ENCODE data around the gene JMJD6. TPM values are rescaled to one million over a fixed set of nuclear protein-coding genes. Genes with fewer than 3 reads are reported as not detected.
A peak's percentile ranks its signal among the peaks of the same experiment; 100 is the strongest.
"Not testable (repeated sequence)": the region's sequence is repeated elsewhere in the genome, so short reads cannot be mapped to it uniquely, and the experiment has no call there.

JMJD6 gene
- total and polyA plus RNA-seq, 11 donors = 30.1 to 75.6 (median 39.1) TPM

GRCh38 chr17:76744747-76745146 lies 18.3 kb upstream of the JMJD6 start:
- 70 to 84% (median 76%) methylated on average over 2 of the region's 2 CpGs for WGBS, 4 donors
- ATAC-seq = peak in 3 of 4 donors; percentile 5 to 27 (median 6)
- Histone ChIP-seq H3K36me3 (peaks cover 0 to 78% (median 70%) of the 10 kb centered on the region in 9 donors), H3K4me1 (peaks cover 0 to 51% (median 18%) of the 10 kb centered on the region in 12 donors), H3K9me3 (no peaks in the 10 kb centered on the region), H3K27ac (peak overlapping the region in 9 of 12 donors; percentile 11 to 47 (median 30)), H3K4me3 (no peak overlapping the region), H3K27me3 (no peaks in the 10 kb centered on the region)
- intact Hi-C loops (cut with DNase I) = no loop called here
- no peak for TF ChIP-seq POLR2A (IDR thresholded peaks at IDR 0.05)
- TF ChIP-seq CTCF (IDR thresholded peaks at IDR 0.05) = no peak
- no peak for DNase-seq

- peaks cover 0 to 53% (median 28%) of the 10 kb centered on the region in 12 donors for H3K4me1 ChIP-seq
- intact Hi-C loops (cut with DNase I) = no loop called here
- DNase-seq (no peak), ATAC-seq (no peak)
- peak overlapping the region in 1 of 12 donors; percentile 29 for H3K27ac ChIP-seq
- no peak overlapping the region for H3K4me3 ChIP-seq
- no peaks in the 10 kb centered on the region for H3K27me3 ChIP-seq
- no peaks in the 10 kb centered on the region for H3K9me3 ChIP-seq
- peaks cover 0 to 65% (median 58%) of the 10 kb centered on the region in 9 donors for H3K36me3 ChIP-seq
- TF ChIP-seq CTCF (IDR thresholded peaks at IDR 0.05) = no peak
- no peak for TF ChIP-seq POLR2A (IDR thresholded peaks at IDR 0.05)
Measured at GRCh38 chr17:76742958-76743357, 16.6 kb upstream of the JMJD6 start.

- H3K27me3 ChIP-seq = no peaks in the 10 kb centered on the region
- H3K27ac ChIP-seq = peak overlapping the region; percentile 67 to 100 (median 99)
- DNase-seq = peak in 4 of 5 donors; percentile 43 to 69 (median 58)
- peaks cover 0 to 55% (median 49%) of the 10 kb centered on the region in 9 donors for H3K36me3 ChIP-seq
- intact Hi-C loops (cut with DNase I) = no loop called here
- WGBS, 4 donors = 40 to 46% (median 41%) methylated on average over 5 of the region's 5 CpGs
- no peaks in the 10 kb centered on the region for H3K9me3 ChIP-seq
- peak; percentile 4 to 25 (median 8) for ATAC-seq
- peak overlapping the region in 8 of 12 donors; percentile 71 to 97 (median 94) for H3K4me3 ChIP-seq
- peaks cover 0 to 55% (median 26%) of the 10 kb centered on the region in 12 donors for H3K4me1 ChIP-seq
- TF ChIP-seq CTCF (IDR thresholded peaks at IDR 0.05) (no peak), POLR2A (IDR thresholded peaks at IDR 0.05) (no peak)
Measured at GRCh38 chr17:76740329-76741118, 14.1 kb upstream of the JMJD6 start.

GRCh38 chr17:76739568-76740115 lies 13.2 kb upstream of the JMJD6 start:
- H3K27me3 ChIP-seq, ATAC-seq, H3K9me3 ChIP-seq, DNase-seq: not testable (repeated sequence)
- H3K4me1 ChIP-seq = peaks cover 0 to 62% (median 33%) of the 10 kb centered on the region in 12 donors
- intact Hi-C loops (cut with DNase I) = loop anchor here in 1 of 10 donors (10.0 kb wide), 1 partner anchor 55 kb away; no protein-coding TSS in a partner anchor
- H3K36me3 ChIP-seq = peaks cover 0 to 55% (median 49%) of the 10 kb centered on the region in 9 donors
- 71 to 81% (median 78%) methylated on average over 17 of the region's 17 CpGs for WGBS, 4 donors
- peak overlapping the region in 10 of 12 donors; percentile 71 to 100 (median 94) for H3K4me3 ChIP-seq
- peak overlapping the region; percentile 67 to 100 (median 99) for H3K27ac ChIP-seq
